Choroid plexus epithelial cell (primary cell): Measurements from ENCODE around the gene KCTD5.

Experiments
- DNase-seq: peaks from one replicate; pipeline ENCODE4 v3.0.0-alpha.2; 2010; ENCODE audit warnings: low read depth
- H3K4me3 ChIP-seq: 2 replicates; pipeline ENCODE4 v1.5.1; 2011; ENCODE audit warnings: low read depth, mild to moderate bottlenecking, control low read depth, low read length, moderate library complexity
- CTCF ChIP-seq: conservative IDR thresholded peaks from 2 replicates; pipeline ENCODE4 v1.5.1; 2011; ENCODE audit warnings: low read depth, mild to moderate bottlenecking, control low read depth, inconsistent platforms, low read length, moderate library complexity

KCTD5 gene

GRCh38 chr16:2743007-2743810 lies 60.9 kb downstream of the KCTD5 start:
- H3K4me3 ChIP-seq, result no peak overlapping the region
- no peak for TF ChIP-seq CTCF
- DNase-seq, result no peak

GRCh38 chr16:2744711-2745110 lies 62.4 kb downstream of the KCTD5 start:
- TF ChIP-seq CTCF, result no peak
- DNase-seq, result no peak
- no peak overlapping the region for H3K4me3 ChIP-seq

GRCh38 chr16:2745116-2745890 lies 63.0 kb downstream of the KCTD5 start:
- no peak for TF ChIP-seq CTCF
- H3K4me3 ChIP-seq, result no peak overlapping the region
- DNase-seq, result no peak

GRCh38 chr16:2745961-2746360 lies 63.6 kb downstream of the KCTD5 start:
- TF ChIP-seq CTCF, result no peak
- no peak overlapping the region for H3K4me3 ChIP-seq
- DNase-seq, result no peak

- no peak for TF ChIP-seq CTCF
- no peak overlapping the region for H3K4me3 ChIP-seq
- DNase-seq, result no peak
These were observed 66.6 kb downstream of the KCTD5 start for GRCh38 chr16:2748757-2749455.

GRCh38 chr16:2749476-2749875 lies 67.2 kb downstream of the KCTD5 start:
- DNase-seq, result no peak
- no peak overlapping the region for H3K4me3 ChIP-seq
- no peak for TF ChIP-seq CTCF
